Ascending aorta (tissue), 2 donors: ENCODE measurements around the gene NOTCH4. TPM values are rescaled to one million over a fixed set of nuclear protein-coding genes. Genes with fewer than 3 reads are reported as not detected.

ENCODE experiments used
- DNase-seq, 2 donors: peaks; one replicate each; pipeline ENCODE4 v3.0.0-alpha.2; 2019; ENCODE audit warnings: low spot score in 2 of 2
- H3K27ac ChIP-seq, 2 donors: fragments of 200-600 bp; sonication (generic); one replicate each; pipeline ENCODE4 v1.5.1; 2016 to 2017; ENCODE audit warnings: mild to moderate bottlenecking in 1 of 2
- H3K27me3 ChIP-seq: fragments of 200-600 bp; sonication (generic); one replicate; pipeline ENCODE4 v1.5.1; 2017
- H3K36me3 ChIP-seq, 2 donors: fragments of 200-600 bp; sonication (generic); one replicate each; pipeline ENCODE4 v1.5.1; 2016
- H3K4me1 ChIP-seq, 2 donors: fragments of 200-600 bp; sonication (generic); one replicate each; pipeline ENCODE4 v1.5.1; 2016 to 2017; ENCODE audit warnings: mild to moderate bottlenecking in 1 of 2
- H3K4me3 ChIP-seq, 2 donors: fragments of 200-600 bp; sonication (generic); one replicate each; pipeline ENCODE4 v1.5.1; 2016 to 2017; ENCODE audit warnings: mild to moderate bottlenecking in 1 of 2
- H3K9me3 ChIP-seq, 2 donors: fragments of 200-600 bp; sonication (generic); one replicate each; pipeline ENCODE4 v1.5.1; 2016
- CTCF ChIP-seq, 3 experiments: fragments of 200-600 bp in 2 of 3; fragments of 450-650 bp in 1 of 3; sonication (generic) in 2 of 3; IDR thresholded peaks; one replicate each; pipeline ENCODE4 v1.5.1; 2016 to 2019; ENCODE audit warnings: antibody characterized with exemption in 3 of 3, mild to moderate bottlenecking in 1 of 3, moderate library complexity in 1 of 3
- intact Hi-C: fragments of 100-400 bp; cut with DNase I; formaldehyde crosslinking; loops from one replicate; pipeline ENCODE4 v1.15.1; 2023
- total RNA-seq: library from RNA; depleted of rRNA; stranded (reverse); fragments of >200 nt; gene quantifications from one replicate; pipeline ENCODE4 v1.1.0, GENCODE V29; 2016

The NOTCH4 gene
- total RNA-seq, 1 donor from 2014 or later = 198 TPM

GRCh38 chr6:32191696-32192607 is 31.9 kb downstream of the NOTCH4 start:
- no peak for TF ChIP-seq CTCF (IDR thresholded peaks at IDR 0.05)
- Histone ChIP-seq H3K36me3 (peaks cover 10 to 12% of the 10 kb centered on the region in 2 donors), H3K27ac (peak overlapping the region; percentile 80 to 99), H3K9me3 (no peaks in the 10 kb centered on the region), H3K4me1 (peaks cover 6 to 26% of the 10 kb centered on the region in 2 donors), H3K27me3 (no peaks in the 10 kb centered on the region), H3K4me3 (peak overlapping the region; percentile 24 to 98)
- DNase-seq = no peak
- intact Hi-C loops = no loop called here

DNA sequence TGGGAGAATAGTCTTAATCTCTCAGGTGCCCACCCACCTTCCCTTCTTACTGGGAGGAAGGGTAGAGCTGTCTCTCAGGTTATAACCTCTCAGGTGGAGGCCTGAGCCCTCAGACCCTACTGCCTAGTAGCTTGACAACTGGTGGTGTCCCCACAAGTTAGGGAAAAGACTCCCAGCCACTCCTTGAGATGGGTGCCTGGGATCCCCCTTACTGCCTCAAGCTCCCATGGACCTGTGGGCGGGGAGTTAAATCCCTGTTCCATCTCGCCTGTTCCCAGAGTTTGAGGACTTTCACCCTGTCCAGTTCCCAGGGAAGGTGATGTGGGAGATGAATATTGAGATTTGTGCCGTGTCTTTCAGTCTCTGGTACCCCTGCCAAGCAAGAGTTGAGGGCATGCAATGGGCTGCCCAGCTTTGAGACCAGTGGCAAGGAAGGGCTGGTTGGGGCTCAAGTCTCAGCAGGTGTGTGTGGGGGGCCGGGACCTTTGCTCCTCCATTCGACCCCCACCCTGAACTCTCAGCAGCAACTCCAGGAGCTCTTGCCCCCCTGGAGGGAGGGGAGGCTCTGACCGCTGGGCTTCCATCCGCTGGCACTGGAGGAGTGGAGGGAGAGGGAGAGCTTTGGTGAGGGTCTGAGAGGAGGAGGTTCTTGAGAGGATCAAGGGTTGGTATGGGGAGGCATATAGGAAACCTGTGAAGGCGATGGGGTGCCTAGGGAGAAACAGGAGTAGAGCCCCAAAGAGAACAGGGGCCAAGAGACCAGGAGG is 32.8 kb downstream of the NOTCH4 start:
- H3K27ac ChIP-seq = peak overlapping the region; percentile 80 to 99
- TF ChIP-seq CTCF (IDR thresholded peaks at IDR 0.05) = no peak
- no peaks in the 10 kb centered on the region for H3K9me3 ChIP-seq
- peaks cover 18 to 19% of the 10 kb centered on the region in 2 donors for H3K36me3 ChIP-seq
- peaks cover 5 to 21% of the 10 kb centered on the region in 2 donors for H3K4me1 ChIP-seq
- intact Hi-C loops = loop anchor here (1.0 kb wide), 1 partner anchor 13 kb away; the partner anchor contains the start of gene RNF5
- H3K4me3 ChIP-seq = peak overlapping the region; percentile 67 to 98
- H3K27me3 ChIP-seq = no peaks in the 10 kb centered on the region
- DNase-seq = no peak

- peaks cover 18 to 19% of the 10 kb centered on the region in 2 donors for H3K36me3 ChIP-seq
- intact Hi-C loops = loop anchor here (1.0 kb wide), 1 partner anchor 12 kb away; the partner anchor contains the start of gene RNF5
- no peak for TF ChIP-seq CTCF (IDR thresholded peaks at IDR 0.05)
- H3K27ac ChIP-seq = peak within 1 kb of the TSS; percentile 80 to 99
- peak within 1 kb of the TSS; percentile 67 to 98 for H3K4me3 ChIP-seq
- peak; percentile 66 to 93 for DNase-seq
- H3K9me3 ChIP-seq = no peaks in the 10 kb centered on the region
- no peaks in the 10 kb centered on the region for H3K27me3 ChIP-seq
- peaks cover 5 to 25% of the 10 kb centered on the region in 2 donors for H3K4me1 ChIP-seq
These were observed 33.6 kb downstream of the NOTCH4 start, which contains the start of gene PBX2 for GRCh38 chr6:32190054-32190851. Gene PBX2, minus strand, starts transcription at chr6:32190202. Its CDS starts 287 bp downstream, at chr6:32189915.

DNA sequence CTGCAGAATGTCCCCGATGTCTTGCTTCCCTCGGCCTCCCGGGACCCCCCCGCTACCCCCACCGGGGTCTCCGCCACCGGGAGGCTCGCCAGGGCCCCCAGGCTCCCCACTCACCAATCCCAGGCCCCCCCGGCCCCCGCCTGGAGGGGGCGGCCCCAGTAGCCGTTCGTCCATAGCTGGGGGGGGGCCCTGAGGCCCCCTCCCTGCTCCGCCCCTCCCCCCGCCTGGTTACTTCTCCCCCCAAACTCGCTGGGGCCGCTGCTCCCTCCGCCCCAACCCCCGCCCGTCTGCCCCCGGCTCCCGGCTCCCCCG is 34.2 kb downstream of the NOTCH4 start:
- peaks cover 5 to 25% of the 10 kb centered on the region in 2 donors for H3K4me1 ChIP-seq
- peak overlapping the region; percentile 67 to 98 for H3K4me3 ChIP-seq
- TF ChIP-seq CTCF (IDR thresholded peaks at IDR 0.05) = no peak
- H3K9me3 ChIP-seq = no peaks in the 10 kb centered on the region
- intact Hi-C loops = loop anchor here (1.0 to 10.0 kb wide), 2 partner anchors 11 to 645 kb away; partner anchors contain the start of genes ATP6V1G2, DDX39B, NFKBIL1 and RNF5
- peaks cover 18 to 19% of the 10 kb centered on the region in 2 donors for H3K36me3 ChIP-seq
- DNase-seq = no peak
- peak overlapping the region; percentile 80 to 99 for H3K27ac ChIP-seq
- no peaks in the 10 kb centered on the region for H3K27me3 ChIP-seq
